Calu3 (cell line): ENCODE results near the gene RNF41. TPM values are rescaled to one million over a fixed set of nuclear protein-coding genes. Genes with fewer than 3 reads are reported as not detected.
A peak's percentile ranks its signal among the peaks of the same experiment; 100 is the strongest.

Experiments used
- BruUV-seq: library from RNA; stranded (reverse); fragments of 400-500 nt; replicated peaks from 2 replicates; lab custom pipeline; 2021; lab: Mats Ljungman, UMichigan
- CTCF ChIA-PET: fragments of 300-600 bp; sonication (Branson Sonifier 250); formaldehyde crosslinking; loops from one replicate; lab custom pipeline; 2022; ENCODE audit warnings: antibody characterized with exemption; lab: Charles Lee
- DNase-seq: peaks from one replicate; pipeline ENCODE4 v3.0.0; 2022
- H3K27ac Mint-ChIP-seq: one replicate; pipeline ENCODE4 v1.8.0; 2022; ENCODE audit warnings: mixed read lengths; ENCODE audit not compliant: unreplicated experiment
- H3K27me3 Mint-ChIP-seq: one replicate; pipeline ENCODE4 v1.8.0; 2022; ENCODE audit warnings: mixed read lengths; ENCODE audit not compliant: unreplicated experiment
- H3K36me3 Mint-ChIP-seq: one replicate; pipeline ENCODE4 v1.8.0; 2022; ENCODE audit warnings: mild to moderate bottlenecking, moderate library complexity, mixed read lengths; ENCODE audit not compliant: insufficient read depth, unreplicated experiment
- H3K4me1 Mint-ChIP-seq: one replicate; pipeline ENCODE4 v1.8.0; 2022; ENCODE audit warnings: mild to moderate bottlenecking, low read depth, mixed read lengths; ENCODE audit not compliant: unreplicated experiment
- H3K4me3 Mint-ChIP-seq: one replicate; pipeline ENCODE4 v1.8.0; 2022; ENCODE audit warnings: mild to moderate bottlenecking, low read depth, moderate library complexity, mixed read lengths; ENCODE audit not compliant: unreplicated experiment
- H3K9me3 Mint-ChIP-seq: one replicate; pipeline ENCODE4 v1.8.0; 2022; ENCODE audit warnings: low read depth, mixed read lengths; ENCODE audit not compliant: unreplicated experiment
- CTCF ChIP-seq: fragments of 200-600 bp; IDR thresholded peaks from one replicate; pipeline ENCODE4 v1.8.0; 2022; ENCODE audit warnings: antibody characterized with exemption; ENCODE audit not compliant: unreplicated experiment
- intact Hi-C: fragments of 100-400 bp; cut with micrococcal nuclease; formaldehyde crosslinking; loops from one replicate; pipeline ENCODE4 v1.10.0; 2022; ENCODE audit not compliant: unreplicated experiment
- total RNA-seq: library from RNA; stranded (reverse); gene quantifications from 2 replicates; pipeline ENCODE4 v1.2.3, GENCODE V29; 2022

The RNF41 gene
- total RNA-seq, 1 experiment from 2014 or later, result 42.6 TPM

GRCh38 chr12:56243731-56244181, 22.0 kb upstream of the RNF41 start:
- H3K27ac Mint-ChIP-seq, result no peak overlapping the region
- no peak overlapping the region for H3K4me3 Mint-ChIP-seq
- CTCF ChIA-PET, result interaction anchor here (0.6 kb wide), 2 partner anchors 36 to 99 kb away, joined by 3 to 5 read pairs; no protein-coding TSS in a partner anchor
- DNase-seq, result no peak
- no peaks in the 10 kb centered on the region for H3K9me3 Mint-ChIP-seq
- intact Hi-C loops, result no loop called here
- no peaks in the 10 kb centered on the region for H3K27me3 Mint-ChIP-seq
- BruUV-seq, result no TSS peak
- H3K36me3 Mint-ChIP-seq, result peaks cover 31% of the 10 kb centered on the region
- no peaks in the 10 kb centered on the region for H3K4me1 Mint-ChIP-seq
- no peak for TF ChIP-seq CTCF

- CTCF ChIA-PET, result interaction anchor here (0.6 kb wide), 1 partner anchor 110 kb away, joined by 3 read pairs; no protein-coding TSS in a partner anchor
Observed at GRCh38 chr12:56242986-56243385, 21.3 kb upstream of the RNF41 start.

GRCh38 chr12:56241424-56242303, 19.9 kb upstream of the RNF41 start:
- BruUV-seq, result TSS peak; percentile 12
- H3K27me3 Mint-ChIP-seq, result no peaks in the 10 kb centered on the region
- intact Hi-C loops, result no loop called here
- DNase-seq, result no peak
- H3K4me1 Mint-ChIP-seq, result no peaks in the 10 kb centered on the region
- H3K27ac Mint-ChIP-seq, result no peak overlapping the region
- no peak overlapping the region for H3K4me3 Mint-ChIP-seq
- H3K36me3 Mint-ChIP-seq, result peaks cover 26% of the 10 kb centered on the region
- TF ChIP-seq CTCF, result no peak
- no peaks in the 10 kb centered on the region for H3K9me3 Mint-ChIP-seq
- CTCF ChIA-PET, result no interaction called here

More at GRCh38 chr12:56242986-56243385, 21.3 kb upstream of the RNF41 start:
- Mint-ChIP-seq H3K9me3 (no peaks in the 10 kb centered on the region), H3K36me3 (peaks cover 31% of the 10 kb centered on the region), H3K27me3 (no peaks in the 10 kb centered on the region), H3K4me3 (no peak overlapping the region), H3K4me1 (no peaks in the 10 kb centered on the region), H3K27ac (no peak overlapping the region)
- no peak for DNase-seq
- intact Hi-C loops, result no loop called here
- no TSS peak for BruUV-seq
- TF ChIP-seq CTCF, result no peak

GRCh38 chr12:56237552-56237951, 15.8 kb upstream of the RNF41 start:
- TF ChIP-seq CTCF, result no peak
- Mint-ChIP-seq H3K4me1 (no peaks in the 10 kb centered on the region), H3K9me3 (no peaks in the 10 kb centered on the region), H3K27ac (no peak overlapping the region), H3K36me3 (peaks cover 26% of the 10 kb centered on the region), H3K4me3 (no peak overlapping the region), H3K27me3 (no peaks in the 10 kb centered on the region)
- CTCF ChIA-PET, result interaction anchor here (0.6 kb wide), 1 partner anchor 236 kb away, joined by 3 read pairs; no protein-coding TSS in a partner anchor
- DNase-seq, result no peak
- intact Hi-C loops, result no loop called here
- no TSS peak for BruUV-seq
